GM03348 (cell line): ENCODE measurements around the gene PPP4R2.

Experiments used
- DNase-seq: peaks from one replicate; pipeline ENCODE4 v3.0.0; 2012; ENCODE audit warnings: low spot score

The PPP4R2 gene, protein sequence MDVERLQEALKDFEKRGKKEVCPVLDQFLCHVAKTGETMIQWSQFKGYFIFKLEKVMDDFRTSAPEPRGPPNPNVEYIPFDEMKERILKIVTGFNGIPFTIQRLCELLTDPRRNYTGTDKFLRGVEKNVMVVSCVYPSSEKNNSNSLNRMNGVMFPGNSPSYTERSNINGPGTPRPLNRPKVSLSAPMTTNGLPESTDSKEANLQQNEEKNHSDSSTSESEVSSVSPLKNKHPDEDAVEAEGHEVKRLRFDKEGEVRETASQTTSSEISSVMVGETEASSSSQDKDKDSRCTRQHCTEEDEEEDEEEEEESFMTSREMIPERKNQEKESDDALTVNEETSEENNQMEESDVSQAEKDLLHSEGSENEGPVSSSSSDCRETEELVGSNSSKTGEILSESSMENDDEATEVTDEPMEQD

DNA sequence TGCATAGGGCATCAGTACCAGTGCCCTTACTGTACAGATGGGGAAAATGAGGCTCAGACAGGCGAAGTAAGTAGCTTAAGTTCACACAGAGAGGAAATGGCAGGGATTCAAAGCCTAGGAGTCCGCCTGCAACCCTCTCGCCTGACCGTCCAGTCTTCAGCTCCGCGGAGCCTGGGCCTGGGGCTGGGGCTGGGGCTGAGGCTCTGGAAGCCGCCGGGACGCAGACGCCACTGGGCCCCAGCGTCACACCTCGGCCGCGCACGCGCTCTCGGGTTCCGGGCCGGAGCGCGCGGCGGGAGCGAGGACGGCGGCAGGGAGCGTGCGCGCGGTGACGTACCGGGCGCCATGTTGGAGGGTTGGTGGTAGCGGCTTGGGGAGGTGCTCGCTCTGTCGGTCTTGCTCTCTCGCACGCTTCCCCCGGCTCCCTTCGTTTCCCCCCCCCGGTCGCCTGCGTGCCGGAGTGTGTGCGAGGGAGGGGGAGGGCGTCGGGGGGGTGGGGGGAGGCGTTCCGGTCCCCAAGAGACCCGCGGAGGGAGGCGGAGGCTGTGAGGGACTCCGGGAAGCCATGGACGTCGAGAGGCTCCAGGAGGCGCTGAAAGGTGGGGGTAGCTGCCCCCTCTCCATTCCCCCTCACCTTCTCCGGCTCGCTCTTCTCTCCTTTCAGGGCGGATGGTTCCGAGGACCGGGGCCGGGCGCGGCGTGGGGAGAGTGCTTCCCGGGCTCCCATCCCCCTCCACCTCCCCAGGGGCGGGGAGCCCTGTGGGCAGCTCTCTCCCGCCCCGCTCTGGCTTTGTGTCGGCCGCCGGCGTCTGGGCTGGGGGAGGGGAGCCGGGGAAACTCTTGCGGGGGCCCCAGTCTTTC lies at the start of gene PPP4R2:
Gene PPP4R2, plus strand, starts transcription at position 339 of the 861 bp plus-strand sequence. Its CDS starts 227 bp downstream, at position 566.
- DNase-seq, result peak; percentile 95

- DNase-seq, result no peak
Observed at GRCh38 chr3:72947715-72948490, 48.7 kb upstream of the PPP4R2 start.

DNA sequence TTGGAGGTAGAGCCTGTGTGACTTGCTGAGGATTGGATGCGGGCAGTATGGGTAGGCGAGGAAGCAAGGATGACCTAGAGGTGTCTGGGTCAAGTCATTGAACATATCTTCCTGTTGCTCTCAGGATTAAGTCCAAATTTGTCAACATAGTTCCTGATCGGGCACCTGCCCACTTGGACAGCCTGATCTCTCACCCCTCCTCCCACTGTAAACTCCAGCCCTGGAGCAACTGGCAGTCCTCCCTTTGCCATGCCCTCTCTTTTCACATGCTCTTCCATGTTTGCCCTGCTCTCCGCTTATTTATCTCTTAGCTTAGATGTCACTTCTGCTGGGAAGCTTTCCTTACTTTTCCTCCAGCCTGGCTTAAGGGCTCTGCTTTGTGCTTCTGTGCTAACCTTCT lies 47.6 kb upstream of the PPP4R2 start:
- no peak for DNase-seq

DNA sequence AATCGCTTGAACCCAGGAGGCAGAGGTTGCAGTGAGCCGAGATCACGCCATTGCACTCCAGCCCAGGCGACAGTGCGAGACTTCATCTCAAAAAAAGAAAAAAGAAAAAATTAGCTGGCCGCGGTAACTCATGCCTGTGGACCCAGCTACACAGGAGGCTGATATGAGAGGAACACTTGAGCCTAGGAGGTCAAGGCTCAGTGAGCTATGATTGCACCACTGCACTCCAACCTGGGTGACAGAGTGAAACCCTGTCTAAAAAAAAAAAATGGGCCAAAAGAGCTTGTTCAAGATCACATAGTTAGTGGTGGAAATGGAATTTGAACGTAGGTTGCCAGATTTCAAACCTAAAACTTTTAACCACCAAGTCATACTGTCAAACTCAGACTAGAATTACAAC lies 46.2 kb upstream of the PPP4R2 start:
- no peak for DNase-seq

- DNase-seq, result no peak
Observed at GRCh38 chr3:72950801-72951200, 45.8 kb upstream of the PPP4R2 start.

DNA sequence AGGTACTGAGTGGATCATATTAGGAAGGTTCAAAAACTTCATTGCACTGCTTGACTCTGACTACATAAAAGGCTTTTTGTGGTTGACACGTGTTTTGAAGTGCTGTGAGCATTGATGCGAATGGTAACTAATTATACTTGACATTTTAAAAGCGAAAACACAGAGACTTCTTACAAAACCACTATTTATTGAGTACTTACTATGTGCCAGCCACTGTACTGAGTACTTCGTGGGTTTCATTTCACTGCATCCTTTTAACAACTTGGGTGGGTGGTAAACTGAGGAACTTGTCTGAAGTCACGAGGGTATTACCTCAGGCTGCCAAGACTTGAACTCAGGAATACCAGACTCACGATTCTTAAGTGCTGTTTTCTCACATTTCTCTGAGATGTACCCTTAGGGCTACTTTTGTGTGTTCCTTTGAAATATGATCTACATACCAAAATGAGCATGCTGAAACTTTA lies 45.3 kb upstream of the PPP4R2 start:
- DNase-seq, result no peak

GRCh38 chr3:72953325-72953956 lies 43.2 kb upstream of the PPP4R2 start:
- no peak for DNase-seq

DNA sequence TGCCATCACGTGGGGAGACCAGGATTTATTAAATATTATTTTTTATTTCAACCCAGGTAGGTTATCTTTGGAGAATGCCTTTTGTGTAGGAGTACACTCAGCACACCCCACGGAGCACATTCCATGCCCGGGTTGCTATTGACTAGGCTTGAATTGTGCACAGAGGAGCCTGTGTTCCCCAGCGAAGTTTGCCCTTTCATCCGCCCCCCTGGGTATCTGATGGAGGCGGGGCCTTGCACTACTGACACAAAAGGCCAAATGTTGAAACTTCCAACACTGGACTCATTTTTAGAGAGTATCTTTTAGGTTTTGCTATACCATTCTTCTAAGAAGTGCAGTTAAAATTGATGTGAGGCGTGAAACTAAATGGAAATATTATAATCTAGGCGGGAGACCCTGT lies 39.3 kb upstream of the PPP4R2 start:
- no peak for DNase-seq

GRCh38 chr3:72959336-72959735 lies 37.3 kb upstream of the PPP4R2 start:
- no peak for DNase-seq

GRCh38 chr3:72960812-72961518 lies 35.6 kb upstream of the PPP4R2 start:
- peak; percentile 16 for DNase-seq

DNA sequence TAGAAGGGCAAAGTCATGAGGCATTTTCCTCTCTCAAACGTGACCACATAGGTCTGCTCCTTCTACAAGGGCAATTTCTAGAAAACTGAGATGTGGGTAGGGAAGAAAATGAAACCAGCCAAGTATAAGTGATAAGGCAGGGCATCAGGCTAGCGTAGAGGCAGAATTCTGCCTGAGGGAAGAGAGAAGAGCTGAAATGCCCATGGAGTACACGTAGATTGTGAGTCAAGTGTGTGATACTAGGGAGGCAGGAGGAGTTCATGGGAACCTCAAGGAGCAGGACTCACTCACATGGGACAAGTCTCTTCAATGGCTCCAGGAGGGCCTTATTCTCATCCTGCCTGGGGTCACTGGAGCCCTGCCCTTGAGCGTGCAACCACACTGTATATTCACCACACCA lies 34.9 kb upstream of the PPP4R2 start:
- DNase-seq, result no peak

DNA sequence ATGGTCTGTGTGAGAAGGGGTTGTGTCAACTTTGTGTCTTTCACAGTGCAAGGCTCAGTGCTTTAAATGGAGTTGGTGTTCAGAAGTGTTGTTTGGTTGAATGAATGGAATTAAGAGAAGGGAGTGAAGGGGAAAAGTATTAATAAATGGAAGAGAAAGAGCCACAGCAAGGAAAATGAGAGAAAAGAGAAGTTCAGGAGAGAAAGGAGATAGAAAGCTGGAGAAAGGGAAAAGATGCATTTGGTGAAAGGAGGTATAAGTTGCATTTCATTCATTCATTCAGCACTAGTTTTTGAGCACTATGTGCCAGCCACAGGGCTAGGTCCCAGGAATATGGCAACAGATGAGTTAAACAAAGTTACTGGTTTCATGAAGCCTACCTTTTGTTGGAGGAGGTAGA lies 34.3 kb upstream of the PPP4R2 start:
- DNase-seq, result no peak

- no peak for DNase-seq
Observed at GRCh38 chr3:72964633-72965032, 32.0 kb upstream of the PPP4R2 start.

DNA sequence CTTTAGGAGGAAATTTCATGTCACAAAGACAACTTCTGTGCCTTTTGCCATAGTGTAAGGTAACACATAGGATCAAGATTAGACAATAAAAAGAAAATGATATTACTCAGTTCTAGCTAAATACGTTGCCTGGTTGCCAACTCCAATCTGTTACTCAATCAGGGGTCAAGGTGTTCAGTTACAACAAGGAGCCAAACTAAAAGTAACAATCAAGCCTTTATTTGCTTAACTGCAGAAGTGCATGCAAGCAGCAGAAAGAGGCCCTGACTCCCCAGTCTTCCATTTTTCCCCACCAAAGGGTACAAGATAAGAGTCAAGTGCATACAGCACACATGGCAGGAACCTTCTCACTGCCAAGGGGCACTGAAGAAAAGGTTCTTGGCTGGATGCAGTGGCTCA lies 28.3 kb upstream of the PPP4R2 start:
- no peak for DNase-seq

- no peak for DNase-seq
Observed at GRCh38 chr3:72969766-72970165, 26.8 kb upstream of the PPP4R2 start.

DNA sequence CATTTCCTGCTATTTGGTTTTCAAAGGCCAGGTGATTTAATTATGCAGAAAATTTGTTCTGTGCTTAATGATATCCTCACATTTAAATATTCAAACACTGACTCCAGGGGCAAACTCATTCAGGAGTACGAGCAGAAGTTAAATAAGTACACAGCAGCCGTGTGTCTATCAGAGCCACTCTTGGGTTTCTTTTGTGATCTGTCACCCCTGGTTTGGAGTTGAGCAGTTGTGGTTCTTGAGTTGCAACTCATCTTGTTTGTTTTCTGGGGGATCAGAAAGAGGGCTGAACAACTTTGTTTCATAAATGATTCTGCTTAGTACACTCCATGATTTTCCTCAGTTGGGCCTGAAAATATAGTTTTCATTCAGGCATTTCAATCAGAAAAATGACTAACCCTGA lies 25.7 kb upstream of the PPP4R2 start:
- no peak for DNase-seq

DNA sequence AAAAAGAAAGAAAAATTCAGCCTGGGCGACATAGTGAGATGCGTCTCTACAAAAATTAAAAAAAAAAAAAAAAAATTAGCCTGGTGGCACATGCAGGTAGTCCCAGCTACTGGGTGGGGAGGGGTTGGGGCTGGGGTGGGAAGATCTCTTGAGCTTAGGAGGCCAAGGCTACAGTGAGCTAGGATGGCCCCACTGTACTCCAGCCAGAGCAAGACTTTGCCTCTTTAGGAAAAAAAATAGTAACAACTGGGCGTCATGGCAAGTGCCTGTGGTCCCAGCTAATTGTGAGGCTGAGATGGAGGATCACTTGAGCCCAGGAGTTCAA lies 23.9 kb upstream of the PPP4R2 start:
- DNase-seq, result no peak

- no peak for DNase-seq
Observed at GRCh38 chr3:72973031-72973723, 23.4 kb upstream of the PPP4R2 start.

DNA sequence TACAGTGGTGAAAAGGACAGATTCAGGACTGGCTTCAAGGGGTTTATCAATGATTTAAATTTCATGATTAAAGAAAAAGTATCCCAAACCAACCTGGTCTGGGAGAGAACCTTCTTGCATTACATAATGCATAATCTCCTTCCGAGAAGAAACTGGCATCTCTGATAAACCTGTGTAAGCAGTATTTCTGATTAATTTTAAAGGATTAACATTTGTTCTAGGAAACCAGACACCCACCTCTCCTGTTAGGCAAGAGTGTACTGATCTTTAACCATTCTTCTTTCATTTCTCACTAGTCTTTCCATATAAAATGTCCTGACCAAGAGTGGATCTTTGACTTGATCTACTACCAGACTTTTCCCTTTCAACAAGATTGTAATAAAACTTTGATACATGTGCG lies 22.8 kb upstream of the PPP4R2 start:
- no peak for DNase-seq

DNA sequence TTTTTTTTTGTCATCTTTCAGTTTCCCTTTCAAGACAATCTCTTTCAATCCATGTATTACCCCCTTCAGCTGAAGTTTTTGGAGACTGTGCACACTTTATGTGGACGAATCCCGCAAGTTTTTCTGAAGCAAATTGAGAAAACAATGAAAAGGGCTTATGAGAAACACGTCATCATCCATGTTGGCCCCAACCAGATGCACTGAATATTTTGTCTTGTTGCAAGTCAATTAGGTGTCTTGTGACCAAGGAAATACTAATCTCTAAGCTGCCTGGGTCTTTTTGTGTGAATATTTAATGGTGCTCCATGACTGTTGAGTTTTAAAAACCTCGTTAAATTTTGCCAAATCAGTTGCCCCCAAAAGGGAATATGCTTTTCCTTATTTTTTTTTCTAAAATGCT lies 21.7 kb upstream of the PPP4R2 start:
- DNase-seq, result no peak

DNA sequence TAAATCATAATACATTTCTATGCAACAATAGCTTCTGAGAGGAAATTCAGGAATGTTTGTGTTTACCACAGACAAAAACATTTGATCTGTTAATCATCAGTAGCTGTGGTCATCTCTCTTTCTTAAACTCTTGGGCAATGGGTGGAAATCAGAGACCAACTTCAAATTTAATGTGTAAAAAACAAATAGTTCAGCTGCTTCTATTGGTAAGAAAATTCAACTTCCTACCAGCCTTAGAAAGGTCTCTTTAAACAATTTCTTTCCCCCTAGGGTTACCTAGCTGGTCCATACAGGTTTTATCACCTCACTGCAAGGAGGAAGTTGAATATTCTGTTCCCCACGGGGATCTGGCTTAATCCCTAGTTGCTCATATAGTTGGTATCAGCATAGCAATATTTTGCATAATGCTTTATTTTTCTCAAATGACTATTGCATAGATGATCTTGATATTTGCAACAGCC lies 20.3 kb upstream of the PPP4R2 start:
- DNase-seq, result peak; percentile 65
